HCT116 (cell line): ENCODE results near the gene MANBA. TPM values are rescaled to one million over a fixed set of nuclear protein-coding genes. Genes with fewer than 3 reads are reported as not detected.

Experiments used
- ATAC-seq: fragments of 200-7000 bp; cut with Tn5 transposase; 2 replicates; pipeline ENCODE4 v1.9.1; 2020; ENCODE audit warnings: mild to moderate bottlenecking, moderate library complexity
- BruUV-seq: library from RNA; stranded (reverse); fragments of 400-500 nt; replicated peaks from 2 replicates; lab custom pipeline; 2021; lab: Mats Ljungman, UMichigan
- CTCF ChIA-PET: fragments of 300-600 bp; sonication (Branson Sonifier 250); formaldehyde crosslinking; loops from one replicate; lab custom pipeline; 2021; ENCODE audit warnings: antibody characterized with exemption; lab: Charles Lee
- POLR2A ChIA-PET: fragments of 300-600, 350-600 bp; sonication (Branson Sonifier 250); formaldehyde crosslinking; loops from one replicate; lab custom pipeline; 2021; ENCODE audit warnings: antibody characterized with exemption; lab: Charles Lee
- RAD21 ChIA-PET, 2 experiments: fragments of 300-600 bp; sonication (Branson Sonifier 250); formaldehyde crosslinking; loops; one replicate each; lab custom pipeline; 2023; ENCODE audit warnings: low total read pairs in 2 of 2; ENCODE audit not compliant: uncharacterized antibody in 2 of 2, unreplicated experiment in 2 of 2, low non-redundant PET in 1 of 2; lab: Charles Lee
- DNase-seq: peaks from one replicate; pipeline ENCODE4 v3.0.0-alpha.2; 2010; ENCODE audit warnings: low read depth, low spot score
- H2AFZ ChIP-seq: fragments of 200-600 bp; shearing (Covaris generic), sonication (generic); 2 replicates; pipeline ENCODE4 v1.6.1; 2017; ENCODE audit warnings: low read depth, mixed run types, mixed read lengths, antibody characterized with exemption, low read length; ENCODE audit not compliant: poor library complexity, severe bottlenecking
- H3K27ac ChIP-seq: 2 replicates; pipeline ENCODE4 v1.5.1; 2012; ENCODE audit warnings: low read depth, low read length
- H3K27me3 ChIP-seq: fragments of 200-600 bp; sonication (generic); 2 replicates; pipeline ENCODE4 v1.6.1; 2016; ENCODE audit warnings: mixed run types, low read length, mixed read lengths; ENCODE audit not compliant: insufficient read depth
- H3K36me3 ChIP-seq, 2 experiments: fragments of 200-500 bp in 1 of 2; fragments of 200-600 bp in 1 of 2; sonication (Bioruptor generic) in 1 of 2; sonication (generic) in 1 of 2; 2 replicates each; pipeline versions ENCODE4 v1.5.1 to v1.6.1; 2014 to 2016; ENCODE audit warnings: low read length in 2 of 2, inconsistent platforms in 1 of 2, mixed read lengths in 1 of 2, mixed run types in 1 of 2; ENCODE audit not compliant: insufficient read depth in 2 of 2, control insufficient read depth in 1 of 2
- H3K4me1 ChIP-seq, 2 experiments: fragments of 200-600 bp in 1 of 2; sonication (generic) in 1 of 2; 2 replicates each; pipeline versions ENCODE4 v1.5.1 to v1.6.1; 2012 to 2017; ENCODE audit warnings: low read length in 2 of 2, inconsistent platforms in 1 of 2, mild to moderate bottlenecking in 1 of 2, mixed read lengths in 1 of 2, mixed run types in 1 of 2, moderate library complexity in 1 of 2; ENCODE audit not compliant: insufficient read depth in 2 of 2, control insufficient read depth in 1 of 2
- H3K4me2 ChIP-seq: fragments of 200-600 bp; sonication (generic); 2 replicates; pipeline ENCODE4 v1.6.1; 2017; ENCODE audit warnings: mixed run types, low read length, mixed read lengths
- H3K4me3 ChIP-seq, 2 experiments: fragments of 200-600 bp in 1 of 2; sonication (generic) in 1 of 2; replicated peaks in 1 of 2; 2 replicates each; pipeline ENCODE4 v1.5.1; 2011 to 2016; ENCODE audit warnings: low read length in 2 of 2, control low read depth in 1 of 2, low read depth in 1 of 2, mild to moderate bottlenecking in 1 of 2, mixed read lengths in 1 of 2, mixed run types in 1 of 2
- H3K79me2 ChIP-seq: fragments of 200-600 bp; sonication (generic); 2 replicates; pipeline ENCODE4 v1.6.1; 2017; ENCODE audit warnings: mild to moderate bottlenecking, mixed run types, low read length, moderate library complexity, mixed read lengths; ENCODE audit not compliant: insufficient read depth
- H3K9ac ChIP-seq: fragments of 200-600 bp; sonication (generic); 2 replicates; pipeline ENCODE4 v1.6.1; 2016; ENCODE audit warnings: low read length, mixed read lengths
- H3K9me2 ChIP-seq: fragments of 200-600 bp; sonication (generic), shearing (Covaris generic); 2 replicates; pipeline ENCODE4 v1.6.1; 2017; ENCODE audit warnings: mixed run types, mild to moderate bottlenecking, moderate library complexity; ENCODE audit not compliant: insufficient read depth
- H3K9me3 ChIP-seq, 2 experiments: fragments of 200-500 bp in 1 of 2; fragments of 200-600 bp in 1 of 2; sonication (Bioruptor generic) in 1 of 2; sonication (generic) in 1 of 2; 2 replicates each; pipeline ENCODE4 v1.6.1; 2014 to 2017; ENCODE audit warnings: low read length in 2 of 2, mixed read lengths in 2 of 2, inconsistent platforms in 1 of 2, low read depth in 1 of 2, mild to moderate bottlenecking in 1 of 2, mixed run types in 1 of 2, moderate library complexity in 1 of 2; ENCODE audit not compliant: control insufficient read depth in 1 of 2, insufficient read depth in 1 of 2
- H4K20me1 ChIP-seq: fragments of 200-600 bp; sonication (generic), shearing (Covaris generic); 2 replicates; pipeline ENCODE4 v1.6.1; 2017; ENCODE audit warnings: mixed run types, mild to moderate bottlenecking, moderate library complexity; ENCODE audit not compliant: insufficient read depth
- CEBPB ChIP-seq: IDR thresholded peaks from 2 replicates; pipeline ENCODE4 v1.6.1; 2012; ENCODE audit warnings: low read depth
- CTCF ChIP-seq, 3 experiments: fragments of 200-600 bp in 1 of 3; sonication (generic) in 1 of 3; IDR thresholded peaks in 2 of 3; conservative IDR thresholded peaks in 1 of 3; 2 replicates each; pipeline ENCODE4 v1.5.1; 2012 to 2017; ENCODE audit warnings: low read depth in 2 of 3, low read length in 2 of 3, antibody characterized with exemption in 1 of 3, borderline replicate concordance in 1 of 3, control low read depth in 1 of 3, mild to moderate bottlenecking in 1 of 3, mixed read lengths in 1 of 3, mixed run types in 1 of 3, moderate library complexity in 1 of 3; ENCODE audit not compliant: insufficient read depth in 1 of 3
- EGR1 ChIP-seq: IDR thresholded peaks from 2 replicates; pipeline ENCODE4 v1.6.1; 2012; ENCODE audit warnings: low read depth
- ELF1 ChIP-seq: IDR thresholded peaks from 2 replicates; pipeline ENCODE4 v1.6.1; 2012; ENCODE audit warnings: low read depth, borderline replicate concordance
- EZH2phosphoT487 ChIP-seq: fragments of 200-600 bp; IDR thresholded peaks from 2 replicates; pipeline ENCODE4 v1.6.1; 2018; ENCODE audit warnings: antibody characterized with exemption, borderline replicate concordance
- FOSL1 ChIP-seq: IDR thresholded peaks from 2 replicates; pipeline ENCODE4 v1.6.1; 2012; ENCODE audit warnings: low read depth
- JUND ChIP-seq: IDR thresholded peaks from 2 replicates; pipeline ENCODE4 v1.6.1; 2012
- MAX ChIP-seq: IDR thresholded peaks from 2 replicates; pipeline ENCODE4 v1.6.1; 2012
- RAD21 ChIP-seq: IDR thresholded peaks from 2 replicates; pipeline ENCODE4 v1.6.1; 2012; ENCODE audit warnings: low read depth, mild to moderate bottlenecking
- REST ChIP-seq: IDR thresholded peaks from 2 replicates; pipeline ENCODE4 v1.6.1; 2012; ENCODE audit warnings: low read depth
- SIN3A ChIP-seq: IDR thresholded peaks from 2 replicates; pipeline ENCODE4 v1.6.1; 2012; ENCODE audit warnings: low read depth
- SP1 ChIP-seq: IDR thresholded peaks from 2 replicates; pipeline ENCODE4 v1.6.1; 2012; ENCODE audit warnings: low read depth
- TCF7L2 ChIP-seq: IDR thresholded peaks from 2 replicates; pipeline ENCODE4 v1.7.0; 2011; ENCODE audit warnings: borderline replicate concordance, inconsistent platforms; ENCODE audit not compliant: insufficient read depth, insufficient read length; ENCODE audit errors: extremely low read depth
- YY1 ChIP-seq: IDR thresholded peaks from 2 replicates; pipeline ENCODE4 v1.6.1; 2011; ENCODE audit warnings: low read length, low read depth, moderate library complexity, mild to moderate bottlenecking; ENCODE audit not compliant: insufficient replicate concordance; ENCODE audit errors: extremely low read depth
- ZFX ChIP-seq: fragments of 450-650 bp; IDR thresholded peaks from 2 replicates; pipeline ENCODE4 v1.6.1; 2017
- ZNF274 ChIP-seq: fragments of 200-500 bp; sonication (Bioruptor generic); IDR thresholded peaks from 2 replicates; pipeline ENCODE4 v1.6.1; 2014; ENCODE audit warnings: mild to moderate bottlenecking, low read depth, low read length, inconsistent platforms
- intact Hi-C: fragments of 100-400 bp; cut with micrococcal nuclease; formaldehyde crosslinking; loops from 2 replicates; pipeline ENCODE4 v1.10.0; 2022
- total RNA-seq: library from RNA; stranded (reverse); gene quantifications from one replicate; pipeline ENCODE4 v1.2.1, GENCODE V29; 2021; ENCODE audit not compliant: unreplicated experiment

MANBA gene
- total RNA-seq, 1 experiment from 2014 or later = 21.3 TPM

- DNase-seq = no peak
- peaks cover 2 to 14% of the 10 kb centered on the region in 2 experiments; a peak in 3 of 4 replicates for H3K36me3 ChIP-seq
- no peaks in the 10 kb centered on the region for H3K27me3 ChIP-seq
- POLR2A ChIA-PET = no interaction called here
- RAD21 ChIA-PET = no interaction called here
- CTCF ChIA-PET = no interaction called here
- H3K9ac ChIP-seq = no peak overlapping the region
- H3K4me2 ChIP-seq = no peak overlapping the region
- BruUV-seq = no TSS peak
- H3K4me1 ChIP-seq = no peaks in the 10 kb centered on the region
- intact Hi-C loops = no loop called here
- TF ChIP-seq CTCF (IDR thresholded peaks at IDR 0.05 in 2 of 3, conservative IDR thresholded peaks at IDR 0.05 in 1 of 3; ENCODE audit: borderline replicate concordance in 1 of 3, insufficient read depth in 1 of 3, low read depth in 2 of 3, low read length in 2 of 3) (no peak), ZNF274 (no peak), MAX (no peak), ELF1 (no peak), FOSL1 (no peak), TCF7L2 (no peak), EZH2phosphoT487 (no peak), REST (no peak), RAD21 (no peak), EGR1 (no peak), CEBPB (no peak), SIN3A (no peak), YY1 (no peak), JUND (no peak), ZFX (no peak), SP1 (no peak)
- H3K27ac ChIP-seq = no peak overlapping the region
- H2AFZ ChIP-seq = no peak overlapping the region
- no peaks in the 10 kb centered on the region for H3K79me2 ChIP-seq
- H3K9me2 ChIP-seq = no peaks in the 10 kb centered on the region
- no peaks in the 10 kb centered on the region for H3K9me3 ChIP-seq
- no peak for ATAC-seq
- no peaks in the 10 kb centered on the region for H4K20me1 ChIP-seq
- H3K4me3 ChIP-seq = no peak overlapping the region
These were observed 160.1 kb downstream of the MANBA start for GRCh38 chr4:102600689-102601088.
